Esophagus muscularis mucosa (tissue), 4 donors: ENCODE results near the gene TIMM13. TPM values are rescaled to one million over a fixed set of nuclear protein-coding genes. Genes with fewer than 3 reads are reported as not detected.

Source experiments
- DNase-seq: peaks from one replicate; pipeline ENCODE4 v3.0.0-alpha.2; 2017; ENCODE audit errors: extremely low spot score
- H3K27ac ChIP-seq, 4 donors: fragments of 200-600 bp; sonication (generic); replicated peaks in 1 of 4; 1 replicate in 3 of 4; 2 replicates in 1 of 4; pipeline ENCODE4 v1.5.1; 2016 to 2019; ENCODE audit warnings: mild to moderate bottlenecking in 1 of 4
- H3K27me3 ChIP-seq, 4 donors: fragments of 200-600 bp; sonication (generic); one replicate each; pipeline versions ENCODE4 v1.5.1 to v1.6.0; 2016 to 2019
- H3K36me3 ChIP-seq, 4 donors: fragments of 200-600 bp; sonication (generic); one replicate each; pipeline ENCODE4 v1.5.1; 2016 to 2019
- H3K4me1 ChIP-seq, 4 donors: fragments of 200-600 bp; sonication (generic); one replicate each; pipeline ENCODE4 v1.5.1; 2016 to 2019
- H3K4me3 ChIP-seq, 4 donors: fragments of 200-600 bp; sonication (generic); 1 replicate in 2 of 4; 2 replicates in 2 of 4; pipeline ENCODE4 v1.5.1; 2016 to 2019; ENCODE audit warnings: mild to moderate bottlenecking in 4 of 4, moderate library complexity in 1 of 4
- H3K9me3 ChIP-seq, 4 donors: fragments of 200-600 bp; sonication (generic); 1 replicate in 3 of 4; 2 replicates in 1 of 4; pipeline ENCODE4 v1.5.1; 2016 to 2019
- EP300 ChIP-seq: sonication (generic); formaldehyde crosslinking; IDR thresholded peaks from one replicate; pipeline ENCODE4 v1.6.1; 2017; ENCODE audit warnings: antibody characterized with exemption
- POLR2A ChIP-seq: fragments of 450-650 bp; IDR thresholded peaks from one replicate; pipeline ENCODE4 v1.6.1; 2017; ENCODE audit warnings: antibody characterized with exemption, moderate library complexity, mild to moderate bottlenecking, low read depth
- POLR2AphosphoS5 ChIP-seq, 2 donors: sonication (generic); formaldehyde crosslinking; IDR thresholded peaks; one replicate each; pipeline ENCODE4 v1.6.1; 2017; ENCODE audit warnings: antibody characterized with exemption in 2 of 2
- WGBS: methylation state at CpG from one replicate; pipeline ENCODE4 v1.1.5; 2018; 5-methylcytosine and 5-hydroxymethylcytosine counted together
- intact Hi-C: fragments of 100-400 bp; cut with DNase I; formaldehyde crosslinking; loops from one replicate; pipeline ENCODE4 v1.15.1; 2023
- total RNA-seq, 4 donors: library from RNA; depleted of rRNA; stranded (reverse); fragments of >200 nt; gene quantifications; one replicate each; pipeline versions ENCODE4 v1.1.0 to v1.2.1, GENCODE V29; 2016
- TF ChIP-seq, protein P1 (sequence below), 3 experiments: fragments of 200-600 bp in 2 of 3; fragments of 450-650 bp in 1 of 3; sonication (generic) in 2 of 3; IDR thresholded peaks; one replicate each; pipeline ENCODE4 v1.5.1; 2017 to 2019; ENCODE audit warnings: antibody characterized with exemption in 3 of 3, mild to moderate bottlenecking in 2 of 3, moderate library complexity in 1 of 3

The TIMM13 gene
- total RNA-seq, 4 donors from 2014 or later, result 16.2 to 37.7 (median 28.1) TPM

DNA sequence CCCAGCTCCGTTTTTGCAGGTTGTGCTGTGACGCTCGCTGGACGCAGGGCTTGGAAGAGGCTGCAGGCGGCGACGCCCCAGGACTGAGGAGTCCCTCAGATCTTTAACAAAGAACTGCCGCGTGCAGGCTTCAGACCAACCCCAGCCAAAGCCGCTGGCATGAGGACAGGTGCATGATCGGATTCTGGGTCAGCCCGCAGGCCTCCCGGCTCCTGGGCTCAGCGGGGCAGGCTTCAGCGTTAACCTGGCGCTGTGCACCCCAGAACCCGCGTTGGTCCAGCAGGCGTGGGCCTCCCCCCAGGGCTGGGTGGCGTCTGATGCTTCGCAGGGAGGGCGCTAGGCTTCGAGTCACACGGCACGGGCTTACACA is 920 bp upstream of the TIMM13 start:
- Histone ChIP-seq H3K9me3 (no peaks in the 10 kb centered on the region), H3K4me1 (peaks cover 28 to 51% (median 40%) of the 10 kb centered on the region in 4 donors), H3K27ac (peak overlapping the region; percentile 94 to 98 (median 98)), H3K36me3 (peaks cover 0 to 42% (median 36%) of the 10 kb centered on the region in 4 donors), H3K4me3 (peak overlapping the region; percentile 89 to 91 (median 90)), H3K27me3 (no peaks in the 10 kb centered on the region)
- DNase-seq, result no peak
- intact Hi-C loops, result no loop called here
- TF ChIP-seq EP300 (no peak), POLR2AphosphoS5 (IDR thresholded peaks at IDR 0.05) (no peak), POLR2A (no peak)
- TF ChIP-seq, protein P1, sequence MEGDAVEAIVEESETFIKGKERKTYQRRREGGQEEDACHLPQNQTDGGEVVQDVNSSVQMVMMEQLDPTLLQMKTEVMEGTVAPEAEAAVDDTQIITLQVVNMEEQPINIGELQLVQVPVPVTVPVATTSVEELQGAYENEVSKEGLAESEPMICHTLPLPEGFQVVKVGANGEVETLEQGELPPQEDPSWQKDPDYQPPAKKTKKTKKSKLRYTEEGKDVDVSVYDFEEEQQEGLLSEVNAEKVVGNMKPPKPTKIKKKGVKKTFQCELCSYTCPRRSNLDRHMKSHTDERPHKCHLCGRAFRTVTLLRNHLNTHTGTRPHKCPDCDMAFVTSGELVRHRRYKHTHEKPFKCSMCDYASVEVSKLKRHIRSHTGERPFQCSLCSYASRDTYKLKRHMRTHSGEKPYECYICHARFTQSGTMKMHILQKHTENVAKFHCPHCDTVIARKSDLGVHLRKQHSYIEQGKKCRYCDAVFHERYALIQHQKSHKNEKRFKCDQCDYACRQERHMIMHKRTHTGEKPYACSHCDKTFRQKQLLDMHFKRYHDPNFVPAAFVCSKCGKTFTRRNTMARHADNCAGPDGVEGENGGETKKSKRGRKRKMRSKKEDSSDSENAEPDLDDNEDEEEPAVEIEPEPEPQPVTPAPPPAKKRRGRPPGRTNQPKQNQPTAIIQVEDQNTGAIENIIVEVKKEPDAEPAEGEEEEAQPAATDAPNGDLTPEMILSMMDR (IDR thresholded peaks at IDR 0.05), result peak in 1 of 3 experiments; percentile 8
- WGBS, result 30% methylated on average over 12 of the region's 25 CpGs

- H3K4me3 ChIP-seq, result peak overlapping the region; percentile 89 to 91 (median 90)
- H3K27ac ChIP-seq, result peak overlapping the region; percentile 94 to 98 (median 98)
- TF ChIP-seq POLR2A (no peak), EP300 (no peak), POLR2AphosphoS5 (IDR thresholded peaks at IDR 0.05) (no peak)
- TF ChIP-seq, protein P1 (IDR thresholded peaks at IDR 0.05), result no peak
- no peaks in the 10 kb centered on the region for H3K9me3 ChIP-seq
- no peaks in the 10 kb centered on the region for H3K27me3 ChIP-seq
- H3K4me1 ChIP-seq, result peaks cover 28 to 61% (median 40%) of the 10 kb centered on the region in 4 donors
- intact Hi-C loops, result no loop called here
- DNase-seq, result no peak
- WGBS, result 7% methylated on average over 31 of the region's 66 CpGs
- peaks cover 0 to 41% (median 28%) of the 10 kb centered on the region in 4 donors for H3K36me3 ChIP-seq
These were observed 566 bp downstream of the TIMM13 start for GRCh38 chr19:2426611-2427428.

DNA sequence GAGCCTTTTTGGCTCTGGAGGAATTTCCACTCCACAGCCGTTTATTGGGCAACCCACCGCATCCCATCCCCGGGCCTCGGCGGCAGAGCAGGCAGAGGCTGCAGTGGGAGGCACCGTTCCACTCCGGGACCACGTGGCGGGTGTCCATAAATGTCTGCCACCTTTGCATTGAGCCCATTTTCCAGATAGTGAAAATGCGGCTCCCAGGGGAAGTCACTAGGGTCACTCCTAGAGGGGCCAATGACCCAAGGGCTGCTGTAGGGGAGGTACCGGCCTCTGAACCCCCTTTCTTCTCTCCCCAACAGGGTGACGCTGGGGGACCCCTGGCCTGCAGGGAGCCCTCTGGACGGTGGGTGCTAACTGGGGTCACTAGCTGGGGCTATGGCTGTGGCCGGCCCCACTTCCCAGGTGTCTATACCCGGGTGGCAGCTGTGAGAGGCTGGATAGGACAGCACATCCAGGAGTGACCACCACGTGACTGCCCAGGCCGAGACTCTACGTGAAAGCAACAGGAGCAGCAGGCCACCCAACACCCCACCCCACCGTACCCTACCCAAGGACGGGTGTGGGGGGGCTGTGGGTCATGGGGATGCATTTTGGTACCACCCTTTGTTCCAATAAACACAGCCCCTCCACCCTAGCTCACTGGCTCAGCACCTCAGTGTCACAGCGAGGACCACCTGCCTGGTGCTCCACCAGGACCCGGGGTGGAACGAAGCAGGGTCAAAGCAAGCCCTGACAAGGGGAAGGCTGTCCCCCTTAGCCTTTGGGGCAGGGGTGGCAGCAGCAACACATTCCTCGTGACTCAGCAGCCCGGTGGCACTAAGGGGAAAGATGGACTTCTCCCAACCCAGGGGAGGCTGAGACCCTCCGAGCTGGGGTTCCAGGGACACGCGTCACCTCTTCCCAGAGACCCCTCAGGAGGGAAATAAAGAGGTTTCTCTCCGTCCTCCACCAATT is 1.5 kb downstream of the TIMM13 start:
- Histone ChIP-seq H3K27ac (peak overlapping the region in 1 of 4 donors; percentile 98), H3K36me3 (peaks cover 0 to 31% (median 19%) of the 10 kb centered on the region in 4 donors), H3K27me3 (no peaks in the 10 kb centered on the region), H3K4me1 (peaks cover 28 to 61% (median 40%) of the 10 kb centered on the region in 4 donors), H3K4me3 (peak overlapping the region; percentile 89 to 91 (median 90)), H3K9me3 (no peaks in the 10 kb centered on the region)
- intact Hi-C loops, result no loop called here
- TF ChIP-seq POLR2A (no peak), EP300 (no peak)
- TF ChIP-seq, protein P1 (IDR thresholded peaks at IDR 0.05), result peak in 1 of 3 experiments; percentile 2
- 60% methylated on average over 15 of the region's 29 CpGs for WGBS
- no peak for DNase-seq

GRCh38 chr19:2424686-2425621 is 2.4 kb downstream of the TIMM13 start:
- 42% methylated on average over 21 of the region's 101 CpGs for WGBS
- H3K4me3 ChIP-seq, result peak overlapping the region; percentile 25 to 45 (median 37)
- no peaks in the 10 kb centered on the region for H3K27me3 ChIP-seq
- H3K4me1 ChIP-seq, result peaks cover 28 to 61% (median 40%) of the 10 kb centered on the region in 4 donors
- H3K9me3 ChIP-seq, result no peaks in the 10 kb centered on the region
- intact Hi-C loops, result no loop called here
- peaks cover 0 to 23% (median 12%) of the 10 kb centered on the region in 4 donors for H3K36me3 ChIP-seq
- no peak for DNase-seq
- H3K27ac ChIP-seq, result no peak overlapping the region
- TF ChIP-seq POLR2A (no peak), EP300 (no peak), POLR2AphosphoS5 (IDR thresholded peaks at IDR 0.05) (no peak)
- TF ChIP-seq, protein P1 (IDR thresholded peaks at IDR 0.05), result peak; percentile 20 to 46 (median 23)
